HG03575 (cell line): ENCODE measurements around the gene MMD.
"Not testable (repeated sequence)": the region's sequence is repeated elsewhere in the genome, so short reads cannot be mapped to it uniquely, and the experiment has no call there.

Source experiments
- ATAC-seq: cut with Tn5 transposase; IDR thresholded peaks from one replicate; pipeline ENCODE4 v1.9.1; 2021; ENCODE audit not compliant: unreplicated experiment, insufficient number of reproducible peaks, low FRiP score; ENCODE audit errors: extremely low read depth

Gene MMD

DNA sequence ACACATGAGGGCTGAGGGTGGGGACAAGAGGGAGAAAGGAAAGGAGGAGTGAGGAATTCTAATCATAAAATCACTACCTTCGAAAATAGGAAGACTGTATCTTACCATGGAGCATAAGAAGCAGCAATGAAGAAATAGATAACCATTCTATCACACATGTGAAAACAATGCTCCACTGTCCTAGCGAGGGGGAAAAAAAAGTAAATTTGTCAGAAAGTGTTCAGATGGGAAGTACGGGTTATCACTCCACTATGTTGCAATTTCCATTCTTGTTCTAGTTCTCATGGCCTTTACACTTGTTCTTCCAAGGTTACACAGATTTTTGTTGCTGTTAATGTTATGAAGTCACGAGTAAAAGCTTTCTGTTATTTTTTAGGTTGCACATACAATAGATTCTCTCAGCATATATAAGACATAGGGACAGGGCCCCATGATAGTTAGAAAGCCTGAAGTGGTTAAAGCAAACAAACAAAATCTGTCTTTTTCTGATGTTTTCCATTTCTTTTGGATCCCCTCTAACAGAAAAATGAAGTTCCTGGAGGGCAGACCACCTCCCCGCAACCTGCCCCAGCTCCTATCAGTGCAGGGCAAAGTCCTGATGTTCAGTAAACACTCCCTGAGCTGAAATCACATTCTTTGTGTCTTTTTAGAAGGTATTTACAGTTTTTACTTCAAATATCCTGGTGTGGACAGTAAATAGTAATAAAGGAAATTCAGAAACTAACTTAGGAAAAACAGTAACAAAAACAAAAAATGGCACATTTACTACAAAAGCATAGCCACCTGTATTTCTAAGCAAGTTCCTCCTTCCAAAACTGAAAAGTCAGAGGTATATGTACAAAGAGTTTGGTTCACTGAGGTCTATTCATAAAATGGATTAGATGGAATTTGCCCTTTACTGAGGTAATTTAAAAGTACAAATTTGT is 13.7 kb downstream of the MMD start:
- no peak for ATAC-seq

DNA sequence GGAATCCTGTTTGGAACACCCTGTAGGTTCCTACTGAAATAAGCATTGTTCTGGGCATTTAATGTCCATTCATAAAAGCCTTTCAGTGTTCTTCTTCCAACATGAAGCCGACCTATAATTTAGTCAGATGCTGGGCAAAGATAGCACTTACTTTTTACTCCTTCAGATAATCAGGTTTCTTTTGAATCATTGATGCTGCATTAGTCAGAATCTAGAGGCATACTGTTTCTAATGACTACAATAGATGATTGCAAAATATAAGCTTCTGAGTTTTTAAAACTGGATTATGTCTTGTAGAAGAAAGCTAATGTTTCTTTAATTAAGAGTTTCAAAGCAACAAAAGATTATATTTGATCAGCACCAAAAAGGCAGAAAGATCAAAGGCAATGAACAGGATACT is 16.0 kb downstream of the MMD start:
- no peak for ATAC-seq

DNA sequence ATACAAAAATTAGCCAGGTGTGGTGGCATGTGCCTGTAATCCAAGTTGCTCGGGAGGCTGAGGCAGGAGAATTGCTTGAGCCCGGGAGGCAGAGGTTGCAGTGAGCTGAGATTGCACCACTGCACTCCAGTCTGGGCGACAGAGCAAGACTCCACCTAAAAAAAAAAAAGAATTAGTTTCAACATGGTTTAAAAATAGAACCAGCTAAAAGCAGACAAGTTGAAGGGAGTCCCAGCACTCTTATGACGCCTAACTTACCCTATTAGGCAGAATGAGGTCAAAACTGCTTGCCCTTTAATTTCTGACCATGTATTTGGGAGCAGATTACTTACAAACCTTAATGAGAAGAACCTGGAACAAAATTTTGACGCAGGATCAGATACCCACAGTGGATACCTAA is 17.4 kb downstream of the MMD start:
- ATAC-seq, result not testable (repeated sequence)

DNA sequence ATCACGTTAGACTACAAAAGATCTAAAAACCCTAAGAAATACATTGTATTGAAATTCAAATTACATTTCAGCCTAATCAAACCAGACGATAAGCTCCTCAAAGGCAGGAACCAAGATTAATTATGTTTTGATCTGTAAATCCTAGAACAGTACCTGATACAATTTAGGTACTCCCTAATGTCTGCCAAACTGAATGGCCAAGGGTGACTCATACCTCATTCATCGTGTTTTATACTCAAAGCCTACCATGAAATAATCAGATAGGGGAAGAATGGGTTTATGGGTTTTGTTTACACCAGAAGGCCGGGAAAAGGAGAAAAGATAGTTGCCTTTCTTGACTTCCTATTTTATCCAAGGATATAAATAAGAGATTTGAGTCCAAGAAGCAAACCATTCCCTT is 19.3 kb downstream of the MMD start:
- no peak for ATAC-seq

DNA sequence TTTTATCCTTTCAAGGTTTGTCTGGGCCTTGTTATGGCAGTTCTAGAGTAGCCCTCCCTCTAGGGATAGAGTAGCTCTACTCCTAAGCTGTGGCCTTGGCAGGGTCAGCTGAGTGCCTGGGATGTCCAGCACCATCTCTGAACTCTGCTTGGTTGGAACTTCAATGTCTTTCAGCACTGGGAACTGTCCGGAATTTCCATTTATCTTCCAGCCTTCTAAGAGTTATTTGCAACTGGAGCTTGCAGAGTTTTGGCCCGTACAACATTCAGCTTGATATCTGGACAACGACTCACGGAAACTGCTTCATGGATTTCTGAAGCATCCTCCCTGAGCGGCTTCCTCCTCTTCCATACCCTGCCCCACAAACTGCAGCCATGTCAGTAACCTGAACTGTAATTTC is 22.9 kb downstream of the MMD start:
- ATAC-seq, result no peak

DNA sequence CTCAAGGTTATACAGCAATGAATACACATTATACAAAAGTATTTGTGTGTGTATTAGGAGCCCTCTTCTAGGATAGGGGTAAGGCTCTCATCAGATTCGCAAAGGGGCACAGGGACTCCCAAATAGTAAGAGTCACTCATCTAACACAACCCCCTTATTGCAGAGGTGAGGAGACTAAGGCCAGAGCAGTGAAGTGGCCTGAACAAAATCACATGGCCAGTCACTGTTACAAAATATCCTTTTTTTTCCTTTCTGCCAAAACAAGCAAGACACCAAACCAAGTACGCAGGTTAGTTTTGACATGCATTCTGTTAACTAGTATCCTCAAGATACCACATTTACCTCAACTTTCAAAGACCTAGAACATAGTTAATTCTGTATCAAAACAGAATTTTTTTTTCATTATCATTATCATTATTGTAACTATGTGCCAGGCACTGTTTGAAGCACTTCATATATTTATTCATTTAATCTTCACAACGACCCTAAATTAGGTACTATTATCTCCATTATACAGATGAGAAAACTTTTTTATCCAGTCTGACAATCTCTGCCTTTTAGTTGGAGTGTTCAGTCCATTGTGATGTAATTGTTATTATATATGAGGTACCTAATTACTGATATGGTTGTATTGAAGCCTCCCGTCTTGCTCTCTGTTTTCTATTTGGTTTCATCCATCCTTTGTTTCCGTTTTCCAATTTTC is 25.7 kb downstream of the MMD start:
- ATAC-seq, result no peak

DNA sequence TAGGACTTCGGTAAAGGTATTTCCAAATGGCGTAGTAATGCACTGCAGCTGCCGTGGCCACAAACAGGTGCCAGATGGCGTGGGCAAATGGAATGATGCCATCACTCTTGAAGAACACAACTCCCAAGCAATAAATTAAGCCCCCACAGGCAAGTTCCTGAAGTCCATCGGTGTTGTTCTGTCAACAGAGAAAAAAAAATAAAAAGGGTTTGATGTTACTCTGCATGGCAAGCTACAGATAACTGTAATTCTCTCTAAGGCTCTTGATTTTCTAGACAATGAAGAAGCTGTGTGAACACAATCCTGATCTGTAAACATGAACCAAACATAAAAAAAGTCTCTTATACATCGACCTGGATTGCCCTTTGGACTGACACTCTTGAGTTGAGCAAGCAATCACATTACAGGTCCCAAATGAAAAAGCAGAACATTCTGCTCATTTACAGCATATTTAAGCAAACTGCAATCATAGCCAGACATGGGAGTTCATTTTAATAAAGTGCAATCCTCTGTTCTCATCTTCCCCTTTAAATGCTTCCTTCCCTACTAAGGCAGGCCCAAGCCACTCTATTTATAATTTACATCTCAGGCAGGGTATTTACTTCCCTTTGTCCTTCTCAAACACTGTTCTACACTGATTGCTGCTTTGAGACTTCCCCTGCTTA is 27.1 kb downstream of the MMD start:
- no peak for ATAC-seq

DNA sequence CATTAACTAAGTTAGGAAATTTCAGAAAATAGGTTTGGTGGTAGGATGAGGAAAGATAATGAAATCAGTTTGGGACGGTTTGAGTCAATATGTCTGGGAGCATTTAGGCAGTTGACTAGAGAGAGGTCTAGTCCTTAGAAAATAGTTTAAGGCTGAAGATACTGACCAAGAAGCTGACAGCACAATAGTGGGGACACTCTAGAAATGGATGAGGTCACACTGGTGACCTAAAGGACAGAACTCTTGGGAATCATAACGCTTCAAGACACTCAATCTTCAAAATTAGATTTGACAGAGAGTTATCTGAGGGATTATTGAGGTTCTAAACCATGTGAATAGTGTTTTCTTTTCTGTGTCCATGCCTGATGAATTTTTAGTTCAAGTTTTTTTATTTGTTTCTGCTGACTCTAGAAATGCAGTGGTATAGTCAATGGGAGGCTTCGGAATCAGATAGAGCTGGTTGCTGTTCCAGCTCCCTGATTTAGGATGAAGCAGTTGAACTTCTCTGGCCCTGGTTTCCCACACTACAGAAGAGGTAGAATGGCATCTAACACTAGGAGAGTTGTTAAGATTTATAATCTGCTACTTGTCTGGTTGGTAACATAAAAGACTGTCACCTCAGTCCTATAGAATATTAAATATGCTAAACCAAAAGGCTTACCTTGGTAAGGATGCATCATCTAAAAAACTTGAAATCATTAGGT is 29.7 kb downstream of the MMD start:
- no peak for ATAC-seq

DNA sequence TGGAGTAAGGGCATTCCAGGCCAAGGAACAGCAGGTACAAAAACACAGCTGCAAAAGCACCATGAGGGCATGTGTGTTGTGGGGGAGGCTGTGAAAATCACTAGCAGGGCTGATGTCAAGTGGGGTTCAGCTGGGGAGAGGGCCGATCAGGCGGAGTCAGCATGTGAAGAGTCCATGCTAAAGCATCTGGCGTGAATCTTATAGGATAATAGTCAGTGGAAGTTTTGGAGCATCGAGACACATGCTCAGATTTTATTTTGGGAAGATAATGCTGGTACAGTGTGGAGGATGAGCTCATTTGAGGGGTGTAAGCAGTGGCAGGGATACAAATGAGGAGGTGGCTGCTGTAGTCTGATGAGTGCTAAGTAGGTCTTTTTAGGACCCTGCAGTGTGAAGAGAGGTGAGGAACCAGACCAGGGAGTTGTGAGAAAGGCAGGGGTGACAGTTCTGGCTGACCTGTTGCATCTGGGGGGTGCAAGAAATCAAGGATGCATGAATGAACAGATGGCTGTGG is 30.3 kb downstream of the MMD start:
- ATAC-seq, result no peak

DNA sequence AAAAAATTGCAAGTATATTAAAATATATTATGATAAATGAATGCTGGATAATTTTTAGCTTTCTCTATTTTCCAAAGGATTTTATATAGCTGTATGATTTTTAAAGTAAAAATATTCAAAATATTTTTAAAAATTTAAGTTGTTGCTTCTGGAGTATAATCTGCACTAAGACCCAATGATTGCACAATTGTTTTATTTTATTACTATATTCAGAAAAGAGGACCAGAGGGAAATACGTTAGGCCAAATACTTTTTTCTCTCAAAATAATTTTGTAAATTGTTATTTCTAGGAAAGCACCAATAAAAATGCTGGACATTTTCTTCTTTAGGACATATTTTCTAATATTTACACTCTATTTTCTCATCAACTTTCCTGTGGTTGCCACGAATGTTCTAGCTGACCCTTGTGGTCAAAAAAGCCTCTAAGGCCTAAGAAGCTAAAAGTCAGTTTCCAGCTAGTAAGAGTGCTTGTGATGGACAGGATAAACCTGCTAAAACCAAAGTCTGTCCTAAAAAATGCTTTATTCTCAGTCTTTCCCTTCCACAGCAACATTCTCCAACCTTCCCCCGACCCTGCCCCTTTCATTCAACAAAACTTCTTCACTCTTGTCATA is 31.2 kb downstream of the MMD start:
- no peak for ATAC-seq

DNA sequence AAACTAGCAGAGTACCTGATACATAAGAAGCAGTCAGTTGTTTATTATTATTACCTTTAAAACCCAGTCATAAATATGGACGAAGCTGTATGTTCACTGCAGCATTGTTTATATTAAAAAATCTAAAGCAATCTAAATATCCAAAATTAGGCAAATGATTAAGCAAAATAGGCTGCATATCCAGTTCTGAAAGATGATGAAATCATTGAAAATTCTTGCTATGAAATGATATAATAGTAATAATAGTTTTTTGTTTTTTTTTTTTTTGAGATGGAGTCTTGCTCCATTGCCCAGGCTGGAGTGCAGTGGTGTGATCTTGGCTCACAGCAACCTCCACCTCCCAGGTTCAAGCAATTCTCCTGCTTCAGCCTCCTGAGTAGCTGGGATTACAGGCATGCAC is 31.9 kb downstream of the MMD start:
- ATAC-seq, result not testable (repeated sequence)

DNA sequence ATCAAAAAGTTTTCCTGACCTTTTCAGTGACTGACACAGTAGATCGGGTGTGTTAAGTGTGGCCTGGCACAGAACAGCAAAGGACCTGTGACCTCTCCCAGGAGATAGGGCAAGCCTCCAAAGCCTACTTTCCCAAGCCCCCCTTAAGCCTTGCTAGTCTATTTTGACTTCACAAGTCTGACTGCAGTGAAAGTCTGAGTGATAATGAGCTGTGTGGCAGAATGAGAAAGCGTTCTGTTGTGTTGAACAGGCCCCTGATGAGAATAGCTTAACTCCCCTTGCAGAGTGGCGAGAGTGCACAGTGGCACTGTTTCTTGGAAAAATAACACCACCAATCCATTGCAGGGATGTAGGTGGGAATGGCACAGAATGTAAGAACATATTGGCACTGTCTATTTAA is 32.8 kb downstream of the MMD start:
- no peak for ATAC-seq

DNA sequence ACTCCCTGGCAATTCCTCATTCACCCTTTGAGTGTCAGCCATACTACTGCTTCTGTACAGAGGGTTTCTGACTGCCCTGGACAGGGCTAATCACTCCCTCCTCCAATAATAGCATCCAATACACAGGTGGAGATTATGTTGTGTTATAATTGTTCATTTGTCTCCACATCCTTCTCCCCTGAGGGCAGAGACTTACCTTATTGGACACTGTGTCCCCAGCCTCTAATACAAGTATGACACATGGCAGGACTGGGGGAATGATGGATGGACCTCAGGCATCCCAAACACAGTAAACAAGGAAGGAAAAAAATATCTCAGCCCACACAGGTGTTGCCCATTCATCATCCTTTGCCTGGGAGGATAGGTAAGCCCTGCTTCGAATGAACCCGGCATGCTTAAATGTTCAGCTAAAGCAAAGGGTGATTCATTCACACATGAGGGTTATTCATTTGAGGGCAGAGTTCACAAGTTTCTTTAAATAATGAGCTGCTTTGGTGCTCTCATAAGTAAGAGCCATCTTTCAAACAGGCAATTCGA is 34.8 kb downstream of the MMD start:
- no peak for ATAC-seq

DNA sequence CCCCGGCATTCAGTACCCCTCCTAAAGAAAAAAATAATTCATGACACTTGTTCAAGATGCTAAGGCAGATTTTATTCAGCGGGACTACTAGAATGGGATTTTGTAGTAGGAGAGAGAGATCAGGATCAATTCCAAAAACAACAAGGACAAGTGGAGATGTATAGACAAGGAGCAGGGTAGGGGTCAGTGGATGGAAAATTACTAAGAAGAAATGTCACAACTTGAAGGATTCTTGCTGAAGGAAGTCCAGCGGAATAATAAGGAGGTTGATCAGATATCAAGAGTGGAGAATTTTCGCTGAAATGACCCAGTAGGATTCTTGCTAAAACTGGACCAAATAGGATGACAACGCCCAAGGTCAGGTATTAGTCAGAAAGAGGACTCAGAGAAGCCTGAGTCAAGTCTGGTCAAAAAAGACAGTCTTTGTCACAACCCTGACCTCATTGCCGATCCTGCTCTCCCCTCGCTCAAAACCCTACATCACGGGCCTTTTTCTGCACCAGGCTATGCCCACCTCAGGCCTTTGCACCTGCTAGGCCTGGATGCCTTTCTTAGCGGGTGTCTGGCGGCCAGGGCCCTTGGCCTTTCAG is 36.9 kb downstream of the MMD start:
- no peak for ATAC-seq

DNA sequence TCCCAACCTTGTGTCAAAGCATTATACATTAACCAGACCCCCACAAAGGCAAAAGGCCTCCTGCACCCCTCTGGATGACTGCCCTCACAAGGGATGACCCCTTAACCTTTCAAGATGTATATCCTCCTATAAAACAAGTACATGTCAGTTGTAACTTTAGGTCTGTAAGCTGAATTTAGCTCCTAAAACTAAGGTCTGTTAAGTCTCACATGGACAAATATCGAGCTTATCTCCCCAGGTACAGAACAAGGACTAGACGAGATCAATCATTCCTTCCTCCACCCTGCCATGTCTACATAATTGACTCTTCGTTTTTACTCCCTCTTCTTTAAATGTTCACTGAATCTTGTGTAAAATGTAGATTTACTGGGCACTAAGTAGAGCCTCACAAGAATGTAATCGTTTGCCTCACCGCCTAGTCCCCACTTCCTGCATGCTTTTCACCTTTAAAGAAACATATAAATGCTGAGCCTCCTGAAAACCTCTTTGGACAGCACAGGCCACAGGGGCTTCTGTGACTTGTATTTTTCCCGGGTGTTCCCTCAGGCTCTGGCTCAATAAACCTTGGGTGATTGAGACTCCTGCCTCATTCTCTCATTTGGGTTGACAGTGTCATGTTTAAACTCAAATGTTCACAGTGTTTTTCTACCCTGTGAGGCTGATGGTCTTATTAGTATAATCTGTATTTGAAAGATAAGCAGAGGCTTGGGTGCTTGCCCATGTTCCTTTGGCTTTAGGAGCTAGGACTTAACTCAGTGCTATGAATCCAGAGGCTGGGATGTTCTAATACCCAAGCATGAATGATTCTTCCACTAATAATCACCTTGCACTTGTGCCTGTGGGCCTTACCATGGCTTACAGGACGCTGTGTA is 37.6 kb downstream of the MMD start:
- no peak for ATAC-seq

DNA sequence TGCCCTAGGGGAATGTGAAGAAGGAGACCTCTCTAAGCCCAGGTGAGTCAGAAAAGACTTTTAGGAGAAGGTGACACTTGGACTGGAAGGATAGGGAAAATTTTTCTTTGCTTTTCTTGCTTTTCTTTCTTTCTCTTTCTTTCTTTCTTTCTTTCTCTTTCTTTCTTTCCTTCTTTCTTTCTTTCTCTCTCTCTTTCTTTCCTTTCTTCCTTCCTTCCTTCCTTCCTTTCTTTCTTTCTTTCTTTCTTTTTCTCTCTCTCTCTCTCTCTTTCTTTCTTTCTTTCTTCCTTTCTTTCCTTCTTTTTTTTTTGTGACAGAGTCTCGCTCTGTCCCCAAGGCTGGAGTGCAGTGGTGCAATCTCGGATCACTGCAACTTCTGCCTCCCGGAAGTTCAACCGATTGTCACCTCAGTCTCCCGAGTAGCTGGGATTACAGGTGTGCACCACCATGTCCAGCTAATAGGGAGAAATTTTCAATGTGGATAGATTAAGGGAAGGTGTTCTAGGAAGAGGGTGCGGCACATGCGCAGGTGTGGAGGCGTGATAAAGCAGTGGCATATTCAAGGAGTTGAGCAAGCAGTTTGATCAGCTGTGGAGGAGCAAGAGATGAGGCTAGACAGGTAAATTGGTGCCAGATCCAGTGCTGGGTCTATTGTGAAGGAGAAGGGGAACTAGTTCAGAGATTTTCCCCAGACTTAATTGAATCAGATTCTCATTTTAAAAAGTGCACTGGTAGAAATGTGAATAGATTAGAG is 40.4 kb downstream of the MMD start:
- ATAC-seq, result no peak
